SIG-M5 treated with dmso at 0.1 percent for 504 hours (cell line): ENCODE results near the gene SIPA1.
"Not testable (repeated sequence)": the region's sequence is repeated elsewhere in the genome, so short reads cannot be mapped to it uniquely, and the experiment has no call there.

Source experiments
- DNase-seq: peaks from one replicate; lab custom pipeline; 2025; ENCODE audit not compliant: unreplicated experiment; lab: John Stamatoyannopoulos, UW

The SIPA1 gene

DNA sequence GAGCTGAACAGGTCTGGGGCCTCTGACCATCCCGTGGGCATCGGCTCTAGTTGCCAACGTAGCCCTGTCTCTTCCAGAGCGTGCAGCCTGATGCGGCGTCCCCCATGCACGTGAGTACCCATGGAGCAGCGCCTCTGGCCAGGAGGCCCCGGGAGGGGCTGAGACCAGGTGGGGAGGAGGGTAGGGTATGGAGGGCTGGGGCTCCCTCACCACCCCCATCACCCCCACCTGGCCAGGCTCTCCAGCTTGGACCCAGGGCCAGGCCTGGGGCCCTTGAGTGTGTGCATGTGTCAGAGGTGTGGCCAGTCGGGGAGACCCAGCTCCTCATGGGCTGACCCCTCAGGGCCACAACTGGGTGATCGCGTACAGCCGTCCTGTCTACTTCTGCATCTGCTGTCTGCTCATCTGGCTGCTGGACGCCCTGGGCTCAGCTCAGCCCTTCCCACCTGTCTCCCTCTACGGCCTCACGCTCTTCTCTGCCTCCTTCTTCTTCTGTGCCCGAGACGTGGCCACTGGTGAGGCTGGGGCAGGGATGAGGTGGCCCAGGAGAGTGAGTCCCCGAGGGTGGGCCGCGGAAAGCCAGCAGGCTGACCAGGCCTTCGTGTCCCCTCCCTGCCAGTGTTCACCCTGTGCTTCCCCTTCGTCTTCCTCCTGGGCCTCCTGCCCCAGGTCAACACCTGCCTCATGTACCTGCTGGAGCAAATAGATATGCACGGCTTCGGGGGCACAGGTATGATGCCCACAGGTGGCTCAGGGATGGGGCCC lies 13.9 kb upstream of the SIPA1 start:
- DNase-seq, result no peak

DNA sequence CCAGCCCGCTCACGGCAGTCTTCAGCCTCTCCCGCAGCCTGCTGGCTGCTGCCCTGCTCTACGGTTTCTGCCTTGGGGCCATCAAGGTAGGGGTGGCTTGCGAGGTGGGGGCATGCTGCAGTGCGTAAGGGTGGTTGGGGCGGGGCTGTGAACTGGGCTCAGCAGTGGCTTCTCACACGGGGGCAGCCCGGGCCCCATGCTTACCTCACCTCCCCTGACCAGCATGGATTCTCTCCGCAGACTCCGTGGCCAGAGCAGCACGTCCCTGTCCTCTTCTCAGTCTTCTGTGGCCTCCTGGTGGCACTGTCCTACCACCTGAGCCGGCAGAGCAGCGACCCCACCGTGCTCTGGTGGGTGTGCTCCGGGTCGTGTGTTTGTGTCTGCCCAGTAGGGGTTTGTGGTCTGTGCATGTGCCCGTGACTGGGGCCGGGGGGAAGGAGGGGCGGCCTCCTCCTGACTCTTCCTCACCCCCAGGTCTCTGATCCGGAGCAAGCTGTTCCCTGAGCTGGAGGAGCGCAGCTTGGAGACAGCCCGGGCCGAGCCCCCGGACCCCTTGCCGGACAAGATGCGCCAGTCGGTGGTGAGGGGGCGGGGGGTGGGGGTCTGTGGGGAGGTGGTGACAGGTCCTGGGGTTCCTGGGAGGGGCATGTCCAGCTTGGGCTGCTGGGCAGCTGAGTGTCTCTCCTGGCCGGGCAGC lies 12.8 kb upstream of the SIPA1 start:
- no peak for DNase-seq

DNA sequence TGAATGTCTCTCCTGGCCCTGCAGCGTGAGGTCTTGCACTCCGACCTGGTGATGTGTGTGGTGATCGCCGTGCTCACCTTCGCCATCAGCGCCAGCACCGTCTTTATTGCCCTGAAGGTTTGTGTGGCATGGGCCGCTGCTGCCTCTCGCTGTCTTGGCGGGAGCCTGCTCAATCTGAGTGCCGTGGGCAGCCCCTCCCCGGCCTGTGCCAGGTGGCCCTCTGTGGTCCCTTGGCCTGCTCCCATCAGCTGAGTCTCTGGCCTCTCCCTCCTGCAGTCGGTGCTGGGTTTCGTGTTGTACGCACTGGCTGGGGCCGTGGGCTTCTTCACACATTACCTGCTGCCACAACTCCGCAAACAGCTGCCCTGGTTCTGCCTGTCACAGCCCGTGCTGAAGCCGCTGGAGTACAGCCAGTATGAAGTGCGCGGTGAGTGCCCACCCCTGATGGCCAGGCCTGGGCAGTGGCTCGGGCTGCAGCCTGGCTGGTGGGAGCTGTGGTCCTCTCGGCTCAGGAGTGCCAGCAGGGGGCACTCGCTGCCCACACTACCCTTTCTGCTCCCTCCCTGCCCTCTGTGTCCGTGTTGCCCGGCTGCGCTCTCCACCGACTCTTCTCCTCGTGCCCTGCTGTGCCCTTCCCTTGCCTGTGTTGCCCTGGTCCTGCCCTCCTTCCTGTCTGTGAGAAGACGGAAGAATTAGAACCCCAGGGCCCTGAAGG lies 12.1 kb upstream of the SIPA1 start:
- no peak for DNase-seq

DNA sequence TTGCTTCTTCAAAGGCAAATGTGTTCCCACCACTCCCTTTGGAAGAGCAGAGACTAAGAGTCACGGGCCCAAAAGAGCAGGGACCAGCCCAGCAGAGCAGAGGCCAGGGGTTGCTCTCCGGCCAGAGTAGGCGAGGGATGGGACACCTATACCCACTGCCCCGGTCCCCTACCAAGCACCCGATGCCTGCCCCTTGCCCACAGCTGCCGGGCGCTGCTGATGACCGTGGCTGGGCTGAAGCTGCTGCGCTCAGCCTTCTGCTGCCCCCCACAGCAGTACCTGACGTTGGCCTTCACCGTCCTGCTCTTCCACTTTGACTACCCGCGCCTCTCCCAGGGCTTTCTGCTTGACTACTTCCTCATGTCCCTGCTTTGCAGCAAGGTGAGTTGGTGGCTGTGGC lies 10.7 kb upstream of the SIPA1 start:
- DNase-seq, result no peak

DNA sequence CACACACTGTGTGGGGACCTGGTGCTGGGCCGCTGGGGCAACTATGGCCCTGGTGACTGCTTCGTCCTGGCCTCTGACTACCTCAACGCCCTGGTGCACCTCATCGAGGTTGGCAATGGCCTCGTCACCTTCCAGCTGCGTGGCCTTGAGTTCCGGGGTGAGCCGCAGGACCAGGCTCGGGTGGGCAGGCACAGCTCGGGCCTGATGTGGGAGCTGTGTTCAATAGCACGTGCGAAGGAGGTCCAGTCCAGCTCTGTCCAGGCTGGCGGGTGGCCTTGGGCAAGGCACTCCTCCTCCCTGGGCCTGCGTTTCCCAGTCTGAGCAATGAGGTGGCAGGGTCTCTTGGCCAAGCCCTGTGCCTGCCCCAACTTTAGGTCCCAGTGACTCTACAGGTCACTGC lies 8.3 kb upstream of the SIPA1 start:
- DNase-seq, result no peak

DNA sequence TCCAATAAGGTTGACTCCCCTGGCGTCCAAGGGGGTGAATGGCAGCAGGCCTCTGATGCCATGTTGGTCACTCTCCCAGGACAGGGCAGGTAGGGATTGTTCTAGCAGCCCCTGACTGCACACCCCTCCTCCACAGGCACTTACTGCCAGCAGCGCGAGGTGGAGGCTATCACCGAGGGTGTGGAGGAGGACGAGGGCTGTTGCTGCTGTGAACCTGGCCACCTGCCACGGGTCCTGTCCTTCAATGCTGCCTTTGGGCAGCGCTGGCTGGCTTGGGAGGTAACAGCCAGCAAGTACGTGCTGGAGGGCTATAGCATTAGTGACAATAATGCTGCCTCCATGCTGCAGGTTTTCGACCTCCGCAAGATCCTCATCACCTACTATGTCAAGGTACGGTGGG lies 7.7 kb upstream of the SIPA1 start:
- DNase-seq, result no peak

DNA sequence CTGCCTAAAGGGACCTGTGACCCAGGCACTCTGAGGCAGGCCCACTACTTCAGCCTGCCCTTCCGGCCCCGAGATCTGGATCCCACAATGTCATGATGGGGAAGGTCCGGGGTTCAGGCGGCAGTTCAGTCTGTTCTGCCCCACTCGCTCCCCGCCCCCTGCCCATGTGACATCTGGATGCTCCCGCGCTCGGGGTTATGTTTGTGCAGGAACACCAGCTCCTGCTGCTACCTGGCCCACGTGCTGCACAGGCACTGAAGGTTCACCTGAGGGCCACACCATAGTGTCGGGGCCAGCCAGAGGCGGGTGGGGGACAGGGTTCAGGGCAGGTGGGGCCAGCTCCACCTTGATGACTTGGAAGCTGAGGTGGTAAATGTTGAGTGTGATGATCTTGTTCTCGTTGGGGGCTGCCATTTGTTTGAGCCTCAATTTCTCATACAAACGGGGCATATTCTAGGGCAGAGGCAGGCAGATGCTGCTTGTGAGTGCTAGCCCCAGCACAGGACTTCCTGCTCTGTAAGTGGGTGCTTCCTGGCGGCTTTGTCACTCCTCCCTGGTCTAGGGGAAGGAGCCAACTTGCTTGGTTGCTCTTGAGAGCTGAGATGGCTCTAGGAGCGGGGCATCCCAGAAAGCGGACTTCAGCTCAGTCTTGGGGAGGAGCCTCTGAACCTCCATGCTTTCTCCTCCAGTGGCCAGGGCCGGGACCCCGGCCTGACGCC lies 4.4 kb upstream of the SIPA1 start:
- no peak for DNase-seq

DNA sequence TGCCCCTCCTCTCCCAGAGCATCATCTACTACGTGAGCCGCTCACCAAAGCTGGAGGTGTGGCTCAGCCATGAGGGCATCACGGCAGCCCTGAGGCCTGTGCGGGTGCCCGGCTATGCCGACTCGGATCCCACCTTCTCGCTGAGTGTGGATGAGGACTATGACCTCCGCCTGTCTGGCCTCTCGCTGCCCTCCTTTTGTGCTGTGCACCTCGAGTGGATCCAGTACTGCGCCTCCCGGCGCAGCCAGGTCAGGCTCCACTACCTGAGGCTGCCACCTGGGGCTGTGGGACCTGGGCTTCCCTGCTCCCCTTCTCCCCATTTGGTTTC lies 3.8 kb upstream of the SIPA1 start:
- no peak for DNase-seq

DNA sequence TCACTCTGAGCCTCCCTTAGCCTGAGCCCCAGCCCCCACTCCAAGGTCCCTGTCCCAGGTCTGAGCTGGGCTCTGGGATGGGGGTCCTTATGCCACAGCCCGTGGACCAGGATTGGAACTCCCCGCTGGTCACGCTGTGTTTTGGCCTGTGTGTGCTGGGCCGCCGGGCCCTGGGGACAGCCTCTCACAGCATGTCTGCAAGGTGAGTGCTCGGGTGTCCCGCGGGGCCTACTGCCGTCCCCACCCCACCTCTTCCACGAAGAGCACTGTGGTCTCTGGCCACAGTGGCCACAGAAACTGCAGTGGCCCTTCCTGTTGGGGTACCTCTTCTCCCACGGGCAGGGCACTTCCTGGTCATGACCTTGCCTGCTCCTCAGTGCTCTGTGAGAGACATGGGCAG lies 3.5 kb upstream of the SIPA1 start:
- no peak for DNase-seq

DNA sequence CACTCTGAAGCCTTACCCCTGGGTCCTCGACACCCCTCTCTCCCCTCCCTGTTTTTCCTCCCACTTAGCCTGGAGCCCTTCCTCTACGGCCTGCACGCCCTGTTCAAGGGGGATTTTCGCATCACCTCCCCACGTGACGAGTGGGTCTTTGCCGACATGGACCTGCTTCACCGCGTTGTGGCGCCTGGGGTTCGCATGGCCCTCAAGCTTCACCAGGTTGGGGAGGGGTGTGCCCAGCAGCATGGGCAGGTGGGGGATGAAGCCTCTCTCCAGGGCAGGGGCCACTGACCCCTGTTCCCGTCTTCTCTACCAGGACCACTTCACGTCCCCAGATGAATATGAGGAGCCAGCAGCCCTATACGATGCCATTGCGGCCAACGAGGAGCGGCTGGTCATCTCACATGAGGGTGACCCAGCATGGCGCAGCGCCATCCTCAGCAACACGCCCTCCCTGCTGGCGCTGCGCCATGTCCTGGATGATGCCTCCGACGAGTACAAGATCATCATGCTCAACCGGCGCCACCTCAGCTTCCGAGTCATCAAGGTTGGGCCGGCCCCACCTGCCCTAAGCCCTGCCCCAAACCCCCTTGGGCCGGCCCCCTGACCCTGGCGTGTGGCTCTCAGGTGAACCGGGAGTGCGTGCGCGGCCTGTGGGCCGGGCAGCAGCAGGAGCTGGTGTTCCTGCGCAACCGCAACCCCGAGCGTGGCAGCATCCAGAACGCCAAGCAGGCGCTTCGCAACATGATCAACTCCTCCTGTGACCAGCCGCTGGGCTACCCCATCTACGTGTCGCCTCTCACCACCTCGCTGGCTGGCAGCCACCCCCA lies 2.8 kb upstream of the SIPA1 start:
- DNase-seq, result no peak

DNA sequence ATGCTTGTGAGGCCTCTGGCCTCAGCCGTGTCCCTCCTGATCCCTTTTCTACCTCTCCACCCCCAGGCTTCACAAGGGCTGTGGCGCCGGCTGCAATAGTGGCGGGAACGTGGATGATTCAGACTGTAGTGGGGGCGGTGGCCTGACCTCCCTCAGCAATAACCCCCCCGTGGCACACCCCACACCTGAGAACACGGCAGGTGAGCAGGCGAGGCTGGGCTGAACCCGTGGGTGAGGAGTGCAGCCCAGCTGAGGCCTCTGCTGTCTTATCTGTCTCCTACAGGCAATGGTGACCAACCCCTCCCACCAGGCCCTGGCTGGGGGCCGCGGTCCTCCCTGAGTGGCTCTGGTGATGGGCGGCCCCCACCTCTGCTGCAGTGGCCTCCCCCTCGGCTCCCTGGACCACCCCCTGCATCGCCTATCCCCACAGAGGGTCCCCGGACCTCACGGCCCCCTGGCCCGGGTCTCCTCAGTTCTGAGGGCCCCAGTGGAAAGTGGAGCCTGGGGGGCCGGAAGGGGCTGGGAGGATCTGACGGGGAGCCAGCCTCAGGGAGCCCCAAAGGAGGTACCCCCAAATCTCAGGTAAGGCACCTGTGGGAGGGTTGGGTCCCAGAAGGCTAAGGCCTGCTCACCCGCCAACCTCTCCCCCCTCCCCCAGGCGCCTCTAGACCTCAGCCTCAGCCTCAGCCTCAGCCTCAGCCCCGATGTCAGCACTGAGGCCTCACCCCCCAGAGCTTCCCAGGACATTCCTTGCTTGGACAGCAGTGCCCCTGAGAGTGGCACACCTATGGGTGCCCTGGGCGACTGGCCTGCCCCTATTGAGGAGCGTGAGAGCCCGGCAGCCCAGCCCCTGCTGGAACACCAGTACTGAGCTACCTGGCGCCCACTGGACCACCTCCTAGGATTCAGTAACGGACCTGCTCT lies 1.5 kb upstream of the SIPA1 start:
- no peak for DNase-seq

DNA sequence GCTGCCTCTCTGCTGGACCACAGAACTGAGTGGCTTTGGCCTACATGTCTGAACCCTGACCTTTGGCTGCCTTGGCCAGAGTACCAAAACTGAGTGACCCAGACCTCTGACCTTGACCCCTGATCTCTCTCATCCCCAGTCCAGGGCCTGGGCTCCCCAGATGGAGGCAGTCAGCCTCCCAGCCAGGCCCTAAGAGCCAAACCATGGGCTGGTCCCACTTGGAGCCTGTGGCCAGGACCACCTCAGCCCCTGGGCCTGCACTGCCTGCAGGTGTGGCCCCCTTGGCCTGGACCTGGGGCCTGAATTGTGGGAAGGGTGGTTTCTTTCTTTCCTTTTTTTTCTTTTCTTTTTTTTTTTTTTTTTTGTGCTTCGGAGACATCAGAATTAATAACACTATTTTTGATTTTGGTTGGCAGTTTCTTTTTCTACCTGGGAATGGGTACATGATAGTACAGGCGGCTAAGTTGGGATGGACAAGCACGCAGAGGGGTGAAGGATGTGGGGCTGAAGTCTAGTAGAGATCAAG lies 806 bp upstream of the SIPA1 start:
- no peak for DNase-seq

DNA sequence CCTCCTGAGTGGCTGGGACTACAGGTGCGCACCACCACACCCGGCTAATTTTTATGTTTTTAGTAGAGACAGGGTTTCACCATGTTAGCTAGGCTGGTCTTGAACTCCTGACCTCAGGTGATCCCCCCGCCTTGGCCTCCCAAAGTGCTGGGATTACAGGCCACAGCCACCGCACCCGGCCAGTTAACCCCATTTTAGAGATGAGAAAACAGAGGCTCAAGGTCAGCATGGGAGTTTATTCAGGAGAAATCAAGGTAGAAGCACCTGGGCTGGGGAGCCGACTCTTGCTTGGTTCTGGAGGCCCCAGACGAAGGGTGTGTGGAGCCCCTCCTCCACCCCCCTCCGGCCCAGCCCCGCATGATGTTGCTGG lies 1.3 kb downstream of the SIPA1 start:
- not testable (repeated sequence) for DNase-seq

DNA sequence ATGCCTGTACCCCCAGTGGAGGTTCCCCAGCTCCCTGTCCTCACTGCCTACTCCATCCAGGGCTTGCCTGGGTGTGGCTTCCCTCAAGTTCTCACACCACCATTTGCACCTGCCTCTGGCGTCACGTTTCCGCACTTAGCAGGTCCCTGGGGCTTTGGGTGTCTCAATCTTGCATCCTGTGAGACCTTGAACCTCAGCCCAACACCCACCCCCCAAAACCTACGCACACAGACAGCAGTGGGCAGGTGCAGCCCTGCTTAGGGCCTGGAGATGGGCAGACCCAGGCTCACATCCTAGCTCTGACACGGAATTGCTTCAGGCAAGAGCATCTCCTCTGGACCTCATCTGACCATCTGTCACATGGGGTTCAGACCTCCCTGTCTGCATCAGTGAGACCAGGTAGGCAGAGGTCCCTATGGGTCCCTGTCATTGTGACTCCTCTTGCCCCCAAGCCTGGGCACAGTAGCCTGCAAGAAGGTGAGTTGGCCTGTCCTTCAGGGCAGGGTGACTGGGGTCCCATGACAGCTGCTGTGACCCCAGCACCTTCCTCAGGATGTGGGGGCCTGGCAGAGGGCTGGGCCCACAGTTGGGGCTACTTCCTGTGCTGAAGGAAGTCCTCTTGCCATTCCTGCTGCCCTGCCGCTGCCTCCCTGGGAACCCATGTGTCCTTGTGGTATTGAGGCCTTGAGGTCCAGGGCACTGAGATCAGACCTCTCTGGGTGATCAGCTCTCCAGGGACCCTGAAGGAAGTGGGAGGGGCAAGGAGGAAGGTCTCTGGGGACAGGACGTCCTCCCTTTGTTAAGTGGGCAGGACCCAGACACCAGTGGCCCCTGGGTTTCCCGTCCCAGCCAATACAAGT lies 2.0 kb downstream of the SIPA1 start:
- no peak for DNase-seq

DNA sequence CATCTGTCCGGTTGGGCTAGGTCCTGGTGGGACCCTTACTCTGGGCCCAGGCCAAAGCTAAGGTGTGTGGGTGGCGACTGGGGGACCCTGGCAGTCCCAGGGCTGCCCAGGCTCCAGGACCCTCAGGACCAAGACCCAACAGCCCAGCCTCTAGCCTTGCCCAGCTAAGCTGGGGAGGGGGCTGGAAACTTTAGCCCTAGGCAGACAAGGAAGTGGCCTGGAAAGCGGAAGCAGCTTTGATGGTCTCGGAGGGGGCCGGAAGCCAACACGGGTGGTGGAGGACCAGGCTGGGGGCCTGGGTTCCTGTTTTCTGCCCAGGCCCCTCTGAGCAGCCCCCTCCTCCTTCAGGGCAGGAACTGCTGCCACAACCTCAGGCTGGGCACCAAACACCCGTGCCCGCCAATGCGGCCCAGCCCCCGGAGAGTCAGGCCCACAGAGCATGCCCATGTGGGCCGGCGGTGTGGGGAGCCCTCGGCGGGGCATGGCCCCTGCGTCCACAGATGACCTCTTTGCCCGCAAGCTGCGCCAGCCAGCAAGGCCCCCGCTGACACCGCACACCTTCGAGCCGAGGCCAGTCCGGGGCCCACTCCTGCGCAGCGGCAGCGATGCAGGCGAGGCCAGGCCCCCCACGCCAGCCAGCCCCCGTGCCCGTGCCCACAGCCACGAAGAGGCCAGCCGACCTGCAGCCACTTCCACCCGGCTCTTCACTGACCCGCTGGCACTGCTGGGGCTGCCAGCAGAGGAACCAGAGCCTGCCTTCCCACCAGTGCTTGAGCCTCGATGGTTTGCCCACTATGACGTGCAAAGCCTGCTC lies 2.8 kb downstream of the SIPA1 start:
- DNase-seq, result no peak

DNA sequence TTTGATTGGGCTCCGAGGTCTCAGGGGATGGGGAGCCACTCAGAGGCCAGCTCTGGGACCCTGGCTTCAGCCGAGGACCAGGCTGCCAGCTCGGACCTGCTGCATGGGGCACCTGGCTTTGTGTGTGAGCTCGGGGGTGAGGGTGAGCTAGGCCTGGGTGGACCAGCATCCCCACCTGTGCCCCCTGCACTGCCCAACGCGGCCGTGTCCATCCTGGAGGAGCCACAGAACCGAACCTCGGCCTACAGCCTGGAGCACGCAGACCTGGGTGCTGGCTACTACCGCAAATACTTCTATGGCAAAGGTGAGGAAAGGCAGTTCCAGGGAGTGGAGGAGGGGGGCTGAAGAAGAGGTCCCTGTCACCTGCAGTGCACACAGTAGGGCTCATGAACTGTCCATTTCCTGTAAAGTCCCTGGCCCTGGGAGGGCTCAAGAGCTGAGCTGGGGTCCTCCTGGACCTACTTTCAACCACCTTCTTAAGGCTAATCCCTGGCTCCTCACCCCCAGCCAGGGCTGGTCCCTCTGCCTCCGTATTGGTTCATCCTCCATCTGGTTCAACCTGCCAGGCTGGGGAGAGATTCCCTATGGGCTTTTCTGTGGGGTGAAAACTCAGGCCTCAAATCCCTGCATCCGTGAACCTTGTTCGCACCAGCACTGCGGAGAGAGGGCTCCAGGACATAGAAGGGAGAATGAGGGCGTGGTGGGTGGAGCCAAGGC lies 3.6 kb downstream of the SIPA1 start:
- DNase-seq, result no peak

DNA sequence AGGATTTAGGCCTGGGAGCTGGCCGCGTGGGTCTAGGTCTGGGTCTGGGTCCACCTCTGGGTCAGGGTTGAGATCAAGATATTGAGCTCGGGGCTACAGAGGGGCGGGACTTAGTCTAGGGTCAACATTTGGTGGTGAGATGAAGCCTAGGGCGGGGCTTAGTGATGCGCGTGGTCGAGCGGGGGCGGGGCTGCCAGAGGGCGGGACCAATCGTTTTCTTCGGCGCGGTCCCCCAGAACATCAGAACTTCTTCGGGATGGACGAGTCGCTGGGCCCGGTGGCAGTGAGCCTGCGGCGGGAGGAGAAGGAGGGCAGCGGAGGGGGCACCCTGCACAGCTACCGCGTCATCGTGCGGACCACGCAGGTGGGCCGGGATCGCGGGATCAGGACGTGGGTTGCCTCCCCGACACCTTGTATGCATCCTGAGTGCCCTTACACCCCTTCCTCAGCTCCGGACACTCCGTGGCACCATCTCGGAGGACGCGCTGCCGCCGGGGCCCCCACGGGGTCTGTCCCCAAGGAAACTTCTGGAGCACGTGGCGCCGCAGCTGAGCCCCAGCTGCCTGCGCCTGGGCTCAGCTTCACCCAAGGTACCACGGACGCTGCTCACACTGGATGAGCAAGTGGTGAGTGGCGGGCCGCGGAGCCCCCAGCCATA lies 4.2 kb downstream of the SIPA1 start:
- no peak for DNase-seq
